ENCODE measurements around the gene ACTR6. TPM values are rescaled to one million over a fixed set of nuclear protein-coding genes. Genes with fewer than 3 reads are reported as not detected.
"Not testable (repeated sequence)": the region's sequence is repeated elsewhere in the genome, so short reads cannot be mapped to it uniquely, and the experiment has no call there.

Gene ACTR6
- total RNA-seq, 4 donors from 2014 or later, result 4.2 to 21.5 (median 12.2) TPM

DNA sequence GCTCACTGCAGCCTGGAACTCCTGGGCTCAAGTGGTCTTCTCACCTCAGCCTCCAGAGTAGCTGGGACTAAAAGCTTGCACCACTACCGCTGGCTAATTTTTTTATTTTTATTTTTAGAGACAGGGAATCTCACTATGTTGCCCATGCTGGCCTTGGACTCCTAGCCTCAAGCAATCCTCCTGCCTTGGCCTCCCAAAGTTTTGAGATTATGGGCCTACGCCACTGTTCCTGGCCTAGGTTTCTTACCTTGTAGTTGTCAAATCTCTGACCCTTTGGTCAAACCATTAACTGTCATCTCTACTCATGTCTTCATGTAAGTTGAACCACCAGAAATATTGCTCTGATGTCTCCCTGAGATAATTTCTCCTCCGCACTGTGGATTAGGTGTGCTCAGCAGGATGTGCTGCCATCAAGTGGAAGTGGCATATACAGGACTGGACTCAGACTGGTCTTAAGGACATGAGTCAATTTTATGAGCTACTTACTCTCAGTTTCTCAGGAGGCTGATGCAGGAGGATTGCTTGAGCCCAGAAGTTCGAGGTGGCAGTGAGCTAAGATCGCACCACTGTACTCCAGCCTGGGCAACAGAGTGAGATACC is 28.5 kb downstream of the ACTR6 start:
- DNase-seq, result no peak
- Histone ChIP-seq H3K27ac (no peak overlapping the region), H3K9me3 (no peaks in the 10 kb centered on the region), H3K27me3 (no peaks in the 10 kb centered on the region), H3K36me3 (peaks cover 0 to 19% (median 0%) of the 10 kb centered on the region in 3 donors), H3K4me1 (no peaks in the 10 kb centered on the region), H3K4me3 (no peak overlapping the region)
- no peak for TF ChIP-seq POLR2A (IDR thresholded peaks at IDR 0.05)
- TF ChIP-seq, protein P1, sequence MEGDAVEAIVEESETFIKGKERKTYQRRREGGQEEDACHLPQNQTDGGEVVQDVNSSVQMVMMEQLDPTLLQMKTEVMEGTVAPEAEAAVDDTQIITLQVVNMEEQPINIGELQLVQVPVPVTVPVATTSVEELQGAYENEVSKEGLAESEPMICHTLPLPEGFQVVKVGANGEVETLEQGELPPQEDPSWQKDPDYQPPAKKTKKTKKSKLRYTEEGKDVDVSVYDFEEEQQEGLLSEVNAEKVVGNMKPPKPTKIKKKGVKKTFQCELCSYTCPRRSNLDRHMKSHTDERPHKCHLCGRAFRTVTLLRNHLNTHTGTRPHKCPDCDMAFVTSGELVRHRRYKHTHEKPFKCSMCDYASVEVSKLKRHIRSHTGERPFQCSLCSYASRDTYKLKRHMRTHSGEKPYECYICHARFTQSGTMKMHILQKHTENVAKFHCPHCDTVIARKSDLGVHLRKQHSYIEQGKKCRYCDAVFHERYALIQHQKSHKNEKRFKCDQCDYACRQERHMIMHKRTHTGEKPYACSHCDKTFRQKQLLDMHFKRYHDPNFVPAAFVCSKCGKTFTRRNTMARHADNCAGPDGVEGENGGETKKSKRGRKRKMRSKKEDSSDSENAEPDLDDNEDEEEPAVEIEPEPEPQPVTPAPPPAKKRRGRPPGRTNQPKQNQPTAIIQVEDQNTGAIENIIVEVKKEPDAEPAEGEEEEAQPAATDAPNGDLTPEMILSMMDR (IDR thresholded peaks at IDR 0.05), result peak in 3 of 6 experiments; percentile 31 to 33 (median 32)

GRCh38 chr12:100229876-100230275 is 29.3 kb downstream of the ACTR6 start:
- no peak for DNase-seq
- Histone ChIP-seq H3K27me3 (no peaks in the 10 kb centered on the region), H3K9me3 (no peaks in the 10 kb centered on the region), H3K4me1 (no peaks in the 10 kb centered on the region), H3K36me3 (peaks cover 0 to 12% (median 0%) of the 10 kb centered on the region in 3 donors), H3K27ac (no peak overlapping the region), H3K4me3 (no peak overlapping the region)
- TF ChIP-seq POLR2A (IDR thresholded peaks at IDR 0.05), result no peak
- TF ChIP-seq, protein P1 (IDR thresholded peaks at IDR 0.05), result no peak

GRCh38 chr12:100231873-100232272 is 31.3 kb downstream of the ACTR6 start:
- H3K4me3 ChIP-seq, DNase-seq, H3K27me3 ChIP-seq, H3K9me3 ChIP-seq, H3K27ac ChIP-seq, H3K4me1 ChIP-seq, H3K36me3 ChIP-seq: not testable (repeated sequence)

DNA sequence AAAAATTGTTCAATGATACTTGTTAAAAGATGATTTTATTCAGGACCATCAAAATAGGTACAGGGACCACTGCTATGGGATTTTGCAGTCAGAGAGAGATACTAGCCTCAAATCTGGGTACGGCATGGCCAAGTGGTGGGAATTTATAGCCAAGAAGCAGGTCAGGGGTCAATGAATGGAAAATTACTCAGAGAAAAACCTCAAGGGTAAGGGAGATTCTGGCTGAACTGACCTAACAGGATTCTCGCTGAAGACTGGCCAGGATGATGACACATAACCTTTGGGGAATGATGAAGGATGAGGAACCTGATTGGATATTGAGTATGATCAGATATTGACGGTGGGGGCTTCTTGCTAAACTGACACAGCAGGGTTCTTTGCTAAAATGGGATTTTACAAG is 33.6 kb downstream of the ACTR6 start:
- Histone ChIP-seq H3K27ac (peak overlapping the region in 3 of 4 donors; percentile 38 to 49 (median 42)), H3K4me3 (no peak overlapping the region), H3K4me1 (no peaks in the 10 kb centered on the region), H3K9me3 (no peaks in the 10 kb centered on the region), H3K36me3 (no peaks in the 10 kb centered on the region), H3K27me3 (no peaks in the 10 kb centered on the region)
- TF ChIP-seq, protein P1 (IDR thresholded peaks at IDR 0.05), result no peak
- no peak for TF ChIP-seq POLR2A (IDR thresholded peaks at IDR 0.05)
- DNase-seq, result no peak

GRCh38 chr12:100234591-100235304 is 34.1 kb downstream of the ACTR6 start:
- no peaks in the 10 kb centered on the region for H3K9me3 ChIP-seq
- no peaks in the 10 kb centered on the region for H3K27me3 ChIP-seq
- no peaks in the 10 kb centered on the region for H3K36me3 ChIP-seq
- no peak for DNase-seq
- no peaks in the 10 kb centered on the region for H3K4me1 ChIP-seq
- no peak overlapping the region for H3K4me3 ChIP-seq
- peak overlapping the region in 3 of 4 donors; percentile 38 to 49 (median 42) for H3K27ac ChIP-seq
- no peak for TF ChIP-seq POLR2A (IDR thresholded peaks at IDR 0.05)
- TF ChIP-seq, protein P1 (IDR thresholded peaks at IDR 0.05), result peak; percentile 24 to 81 (median 75)

- H3K27ac ChIP-seq, result no peak overlapping the region
- no peaks in the 10 kb centered on the region for H3K4me1 ChIP-seq
- TF ChIP-seq, protein P1 (IDR thresholded peaks at IDR 0.05), result no peak
- no peak for TF ChIP-seq POLR2A (IDR thresholded peaks at IDR 0.05)
- H3K27me3 ChIP-seq, result no peaks in the 10 kb centered on the region
- no peak overlapping the region for H3K4me3 ChIP-seq
- no peaks in the 10 kb centered on the region for H3K36me3 ChIP-seq
- H3K9me3 ChIP-seq, result no peaks in the 10 kb centered on the region
- no peak for DNase-seq
These were observed 38.2 kb downstream of the ACTR6 start for GRCh38 chr12:100238801-100239200.

Data from Peyer's patch (tissue), 4 donors.